HG03520 (cell line): ENCODE data around the gene PLXNA2.
A peak's percentile ranks its signal among the peaks of the same experiment; 100 is the strongest.

Experiments used
- ATAC-seq: cut with Tn5 transposase; IDR thresholded peaks from one replicate; pipeline ENCODE4 v1.9.1; 2021; ENCODE audit warnings: mild to moderate bottlenecking, moderate library complexity; ENCODE audit not compliant: unreplicated experiment

PLXNA2 gene

GRCh38 chr1:208165659-208166058 lies 78.5 kb downstream of the PLXNA2 start:
- no peak for ATAC-seq

- ATAC-seq, result no peak
Measured at GRCh38 chr1:208164609-208165008, 79.6 kb downstream of the PLXNA2 start.

- ATAC-seq, result no peak
Measured at GRCh38 chr1:208163539-208163938, 80.6 kb downstream of the PLXNA2 start.

- no peak for ATAC-seq
Measured at GRCh38 chr1:208162903-208163302, 81.3 kb downstream of the PLXNA2 start.

- ATAC-seq, result no peak
Measured at GRCh38 chr1:208161656-208162375, 82.4 kb downstream of the PLXNA2 start.

- ATAC-seq, result no peak
Measured at GRCh38 chr1:208161005-208161404, 83.2 kb downstream of the PLXNA2 start.

- ATAC-seq, result no peak
Measured at GRCh38 chr1:208160259-208160819, 83.8 kb downstream of the PLXNA2 start.

GRCh38 chr1:208159555-208160258 lies 84.5 kb downstream of the PLXNA2 start:
- ATAC-seq, result no peak

GRCh38 chr1:208158640-208159554 lies 85.3 kb downstream of the PLXNA2 start:
- ATAC-seq, result peak; percentile 44

GRCh38 chr1:208157769-208158168 lies 86.4 kb downstream of the PLXNA2 start:
- no peak for ATAC-seq

- no peak for ATAC-seq
Measured at GRCh38 chr1:208156741-208157140, 87.4 kb downstream of the PLXNA2 start.

- ATAC-seq, result no peak
Measured at GRCh38 chr1:208156310-208156709, 87.9 kb downstream of the PLXNA2 start.

GRCh38 chr1:208154679-208155642 lies 89.2 kb downstream of the PLXNA2 start:
- no peak for ATAC-seq

GRCh38 chr1:208154040-208154439 lies 90.1 kb downstream of the PLXNA2 start:
- no peak for ATAC-seq

- ATAC-seq, result no peak
Measured at GRCh38 chr1:208153386-208153785, 90.8 kb downstream of the PLXNA2 start.

GRCh38 chr1:208151728-208152598 lies 92.2 kb downstream of the PLXNA2 start:
- no peak for ATAC-seq

GRCh38 chr1:208150833-208151458 lies 93.2 kb downstream of the PLXNA2 start:
- no peak for ATAC-seq

- ATAC-seq, result no peak
Measured at GRCh38 chr1:208149776-208150514, 94.2 kb downstream of the PLXNA2 start.
